KMS-11 (cell line): ENCODE data around the gene PRKG2.

Experiments used
- H2AFZ ChIP-seq: fragments of 200-600 bp; sonication (generic); 2 replicates; pipeline ENCODE4 v1.6.1; 2016; ENCODE audit warnings: antibody characterized with exemption, mixed run types, low read depth
- H3K27ac ChIP-seq: fragments of 200-600 bp; sonication (generic); 2 replicates; pipeline ENCODE4 v1.6.1; 2016; ENCODE audit warnings: mild to moderate bottlenecking, mixed run types
- H3K27me3 ChIP-seq: fragments of 200-600 bp; sonication (generic); 2 replicates; pipeline ENCODE4 v1.6.1; 2017; ENCODE audit warnings: mild to moderate bottlenecking, low read depth, mixed run types, moderate library complexity; ENCODE audit not compliant: insufficient read depth
- H3K36me3 ChIP-seq: fragments of 200-600 bp; sonication (generic); 2 replicates; pipeline ENCODE4 v1.6.1; 2017; ENCODE audit warnings: mild to moderate bottlenecking, mixed run types; ENCODE audit not compliant: insufficient read depth
- H3K4me1 ChIP-seq: fragments of 200-600 bp; sonication (generic); 2 replicates; pipeline ENCODE4 v1.6.1; 2016; ENCODE audit warnings: mild to moderate bottlenecking, low read depth, mixed run types; ENCODE audit not compliant: poor library complexity, severe bottlenecking
- H3K4me2 ChIP-seq: fragments of 200-600 bp; sonication (generic); 2 replicates; pipeline ENCODE4 v1.7.0; 2016; ENCODE audit warnings: mild to moderate bottlenecking, mixed run types
- H3K4me3 ChIP-seq: fragments of 200-600 bp; sonication (generic); IDR thresholded peaks from 2 replicates; pipeline ENCODE4 v1.6.1; 2017; ENCODE audit warnings: low read depth, low read length, mixed read lengths; ENCODE audit not compliant: insufficient read depth
- H3K79me2 ChIP-seq: fragments of 200-600 bp; sonication (generic); 2 replicates; pipeline ENCODE4 v1.6.1; 2016; ENCODE audit warnings: low read depth, mixed run types; ENCODE audit not compliant: insufficient read depth
- H3K9ac ChIP-seq: fragments of 200-600 bp; sonication (generic); 2 replicates; pipeline ENCODE4 v1.6.1; 2016; ENCODE audit warnings: mild to moderate bottlenecking, mixed run types
- H4K20me1 ChIP-seq: fragments of 200-600 bp; sonication (generic); 2 replicates; pipeline ENCODE4 v1.6.1; 2016; ENCODE audit warnings: mild to moderate bottlenecking, mixed run types; ENCODE audit not compliant: insufficient read depth
- TF ChIP-seq, protein P1 (sequence below): fragments of 200-600 bp; sonication (generic); conservative IDR thresholded peaks from 2 replicates; pipeline ENCODE4 v1.6.1; 2017; ENCODE audit warnings: low read depth, mild to moderate bottlenecking, antibody characterized with exemption, low read length, moderate library complexity, mixed read lengths

Gene PRKG2, protein sequence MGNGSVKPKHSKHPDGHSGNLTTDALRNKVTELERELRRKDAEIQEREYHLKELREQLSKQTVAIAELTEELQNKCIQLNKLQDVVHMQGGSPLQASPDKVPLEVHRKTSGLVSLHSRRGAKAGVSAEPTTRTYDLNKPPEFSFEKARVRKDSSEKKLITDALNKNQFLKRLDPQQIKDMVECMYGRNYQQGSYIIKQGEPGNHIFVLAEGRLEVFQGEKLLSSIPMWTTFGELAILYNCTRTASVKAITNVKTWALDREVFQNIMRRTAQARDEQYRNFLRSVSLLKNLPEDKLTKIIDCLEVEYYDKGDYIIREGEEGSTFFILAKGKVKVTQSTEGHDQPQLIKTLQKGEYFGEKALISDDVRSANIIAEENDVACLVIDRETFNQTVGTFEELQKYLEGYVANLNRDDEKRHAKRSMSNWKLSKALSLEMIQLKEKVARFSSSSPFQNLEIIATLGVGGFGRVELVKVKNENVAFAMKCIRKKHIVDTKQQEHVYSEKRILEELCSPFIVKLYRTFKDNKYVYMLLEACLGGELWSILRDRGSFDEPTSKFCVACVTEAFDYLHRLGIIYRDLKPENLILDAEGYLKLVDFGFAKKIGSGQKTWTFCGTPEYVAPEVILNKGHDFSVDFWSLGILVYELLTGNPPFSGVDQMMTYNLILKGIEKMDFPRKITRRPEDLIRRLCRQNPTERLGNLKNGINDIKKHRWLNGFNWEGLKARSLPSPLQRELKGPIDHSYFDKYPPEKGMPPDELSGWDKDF

DNA sequence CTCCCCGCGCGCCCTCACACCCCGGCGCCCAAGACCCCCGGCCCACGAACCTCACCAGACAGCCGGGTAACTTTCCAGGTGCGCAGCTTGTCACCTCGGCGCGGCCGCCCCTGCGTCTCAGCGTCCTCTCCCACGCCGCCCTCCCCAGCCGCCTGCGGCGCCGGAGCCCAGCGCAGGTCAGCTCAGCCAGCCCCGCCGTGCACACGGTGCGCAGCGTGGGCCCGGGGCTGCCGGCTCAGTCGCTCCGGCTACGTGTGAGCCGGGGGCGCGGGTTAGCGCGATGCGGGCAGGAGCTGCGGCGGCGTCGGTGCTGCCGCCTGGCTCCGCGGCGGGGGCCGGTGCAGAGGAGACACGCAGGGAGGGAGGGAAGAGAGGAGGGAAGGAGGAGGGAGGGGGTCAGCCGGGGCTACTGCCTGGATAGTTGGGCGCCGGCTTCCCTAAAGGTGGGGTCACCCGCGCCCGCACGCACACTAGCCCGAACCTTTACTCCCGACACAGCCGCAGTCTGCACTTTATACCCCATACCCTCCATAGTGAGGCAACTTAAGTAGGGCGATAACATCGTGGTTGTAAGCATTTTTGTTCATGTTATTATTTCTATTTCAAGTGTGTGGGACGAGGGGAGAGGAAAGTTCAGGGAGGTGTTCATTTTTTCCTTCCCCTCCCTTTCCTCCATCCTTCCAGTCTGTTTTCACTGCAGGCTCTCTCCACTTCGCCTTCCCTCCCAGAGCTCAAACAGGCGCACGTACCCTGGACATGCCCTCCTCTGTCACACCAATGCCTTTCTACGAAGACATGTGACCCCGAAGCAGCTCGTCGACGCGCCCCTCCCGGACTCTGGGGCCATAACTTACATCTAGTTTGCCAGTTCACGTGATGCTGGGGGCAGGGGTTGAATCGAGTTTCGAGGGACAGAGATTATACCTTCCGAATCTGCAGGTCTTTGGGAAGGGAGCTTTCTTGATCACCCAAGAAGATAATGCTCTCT is at the start of gene PRKG2:
PRKG2 (minus strand) TSS at position 342 of the 988 bp plus-strand sequence. CDS start 10,175 bp downstream, outside the sequence.
- H4K20me1 ChIP-seq = no peaks in the 10 kb centered on the region
- no peaks in the 10 kb centered on the region for H3K79me2 ChIP-seq
- no peak within 1 kb of the TSS for H2AFZ ChIP-seq
- no peaks in the 10 kb centered on the region for H3K4me1 ChIP-seq
- TF ChIP-seq, protein P1, sequence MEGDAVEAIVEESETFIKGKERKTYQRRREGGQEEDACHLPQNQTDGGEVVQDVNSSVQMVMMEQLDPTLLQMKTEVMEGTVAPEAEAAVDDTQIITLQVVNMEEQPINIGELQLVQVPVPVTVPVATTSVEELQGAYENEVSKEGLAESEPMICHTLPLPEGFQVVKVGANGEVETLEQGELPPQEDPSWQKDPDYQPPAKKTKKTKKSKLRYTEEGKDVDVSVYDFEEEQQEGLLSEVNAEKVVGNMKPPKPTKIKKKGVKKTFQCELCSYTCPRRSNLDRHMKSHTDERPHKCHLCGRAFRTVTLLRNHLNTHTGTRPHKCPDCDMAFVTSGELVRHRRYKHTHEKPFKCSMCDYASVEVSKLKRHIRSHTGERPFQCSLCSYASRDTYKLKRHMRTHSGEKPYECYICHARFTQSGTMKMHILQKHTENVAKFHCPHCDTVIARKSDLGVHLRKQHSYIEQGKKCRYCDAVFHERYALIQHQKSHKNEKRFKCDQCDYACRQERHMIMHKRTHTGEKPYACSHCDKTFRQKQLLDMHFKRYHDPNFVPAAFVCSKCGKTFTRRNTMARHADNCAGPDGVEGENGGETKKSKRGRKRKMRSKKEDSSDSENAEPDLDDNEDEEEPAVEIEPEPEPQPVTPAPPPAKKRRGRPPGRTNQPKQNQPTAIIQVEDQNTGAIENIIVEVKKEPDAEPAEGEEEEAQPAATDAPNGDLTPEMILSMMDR = no peak
- no peak within 1 kb of the TSS for H3K27ac ChIP-seq
- no peak within 1 kb of the TSS for H3K9ac ChIP-seq
- H3K27me3 ChIP-seq = no peaks in the 10 kb centered on the region
- no peak within 1 kb of the TSS for H3K4me3 ChIP-seq
- H3K36me3 ChIP-seq = no peaks in the 10 kb centered on the region
- H3K4me2 ChIP-seq = no peak within 1 kb of the TSS

DNA sequence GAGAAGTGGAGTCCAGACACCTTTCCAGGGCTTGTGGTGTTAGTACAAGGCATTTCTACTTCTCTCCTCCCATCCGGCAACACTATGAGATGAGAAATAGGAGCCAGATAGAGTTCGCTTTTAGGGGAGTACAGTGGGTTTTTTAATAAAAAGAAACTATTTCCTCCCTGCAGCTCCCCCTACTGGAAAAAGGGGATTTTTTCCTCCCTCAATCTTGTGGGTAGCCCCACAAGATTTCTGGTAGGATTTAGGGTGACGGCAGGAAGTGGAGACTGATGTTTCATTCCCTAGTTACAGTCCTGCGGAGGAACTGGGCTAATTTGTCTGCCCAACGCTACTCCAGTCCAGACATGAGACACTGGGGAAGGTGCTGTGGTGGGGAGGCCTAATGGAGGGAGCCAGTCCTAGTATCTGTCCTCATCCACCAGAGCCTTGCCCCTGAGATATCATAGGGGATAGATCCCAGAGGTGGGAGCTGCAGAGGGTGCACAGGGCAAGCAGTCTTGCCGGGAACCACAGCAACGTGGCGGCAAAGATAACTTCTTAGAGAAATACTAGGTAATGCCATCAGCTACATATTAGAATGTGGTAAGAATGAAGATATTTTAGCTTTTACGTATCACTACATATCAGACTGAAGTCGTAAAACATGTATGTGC is 45.5 kb upstream of the PRKG2 start:
- H3K4me1 ChIP-seq = no peaks in the 10 kb centered on the region
- H3K9ac ChIP-seq = no peak overlapping the region
- H3K79me2 ChIP-seq = no peaks in the 10 kb centered on the region
- no peak overlapping the region for H2AFZ ChIP-seq
- no peak overlapping the region for H3K27ac ChIP-seq
- no peak overlapping the region for H3K4me3 ChIP-seq
- TF ChIP-seq, protein P1 = peak; percentile 54
- no peaks in the 10 kb centered on the region for H4K20me1 ChIP-seq
- no peaks in the 10 kb centered on the region for H3K27me3 ChIP-seq
- H3K36me3 ChIP-seq = no peaks in the 10 kb centered on the region
- no peak overlapping the region for H3K4me2 ChIP-seq

DNA sequence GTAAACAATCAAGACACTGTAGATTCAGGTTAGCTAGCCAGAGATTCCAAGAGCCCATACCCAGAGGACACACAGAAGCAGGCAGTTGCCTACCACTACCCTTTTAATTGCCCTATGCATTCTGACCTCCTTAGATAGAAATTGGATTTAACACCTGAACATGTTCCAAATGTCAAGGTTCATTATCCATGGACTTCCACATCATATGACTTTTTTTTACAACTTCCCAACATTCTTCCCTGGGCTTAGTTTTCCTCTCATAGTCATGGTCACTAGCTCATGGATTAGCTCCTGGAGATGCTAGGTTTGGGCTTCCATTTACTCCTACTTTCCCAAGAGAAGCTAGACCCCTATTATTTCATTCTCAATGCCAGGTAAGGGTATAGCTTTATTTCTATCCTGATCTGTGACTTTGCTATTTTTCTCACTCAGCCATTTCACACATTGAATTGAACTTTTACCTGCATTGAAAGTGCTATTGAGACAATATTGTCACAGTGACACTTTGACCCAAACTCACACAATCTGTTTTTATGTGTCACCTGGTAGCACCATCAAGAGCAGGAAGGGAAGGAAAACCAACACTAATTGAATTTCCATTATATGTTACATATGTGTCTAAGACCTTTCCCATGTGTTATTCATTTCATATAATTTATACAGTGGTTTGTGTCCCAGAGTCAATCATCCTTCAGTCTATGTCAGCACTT is 44.0 kb upstream of the PRKG2 start:
- TF ChIP-seq, protein P1 = no peak
- Histone ChIP-seq H3K9ac (no peak overlapping the region), H3K36me3 (no peaks in the 10 kb centered on the region), H3K79me2 (no peaks in the 10 kb centered on the region), H3K27me3 (no peaks in the 10 kb centered on the region), H2AFZ (no peak overlapping the region), H4K20me1 (no peaks in the 10 kb centered on the region), H3K4me1 (no peaks in the 10 kb centered on the region), H3K4me3 (no peak overlapping the region), H3K4me2 (no peak overlapping the region), H3K27ac (no peak overlapping the region)
